ENCODE measurements around the gene PPM1D.

- TF ChIP-seq EZH2 (IDR thresholded peaks at IDR 0.05; ENCODE audit: insufficient read depth, poor library complexity, severe bottlenecking) (no peak), EZH2phosphoT487 (IDR thresholded peaks at IDR 0.05; ENCODE audit: insufficient read depth, low read depth) (no peak)
Observed at GRCh38 chr17:60639019-60639330, 39.0 kb downstream of the PPM1D start.
